Gastrocnemius medialis (tissue), 4 donors: ENCODE measurements around the gene DPYSL5.

Source experiments
- CTCF ChIP-seq, 5 experiments: fragments of 450-650 bp in 3 of 5; fragments of 200-600 bp in 2 of 5; sonication (generic) in 2 of 5; IDR thresholded peaks in 4 of 5; conservative IDR thresholded peaks in 1 of 5; 1 replicate in 4 of 5; 2 replicates in 1 of 5; pipeline ENCODE4 v1.5.1; 2016 to 2019; ENCODE audit warnings: antibody characterized with exemption in 5 of 5, mild to moderate bottlenecking in 3 of 5, moderate library complexity in 3 of 5
- POLR2A ChIP-seq, 2 donors: fragments of 450-650 bp; IDR thresholded peaks; one replicate each; pipeline ENCODE4 v1.6.1; 2017; ENCODE audit warnings: antibody characterized with exemption in 2 of 2, mild to moderate bottlenecking in 2 of 2, moderate library complexity in 2 of 2

GRCh38 chr2:26894136-26894535 is 46.2 kb downstream of the DPYSL5 start:
- no peak for TF ChIP-seq CTCF (IDR thresholded peaks at IDR 0.05 in 4 of 5, conservative IDR thresholded peaks at IDR 0.05 in 1 of 5)
- TF ChIP-seq POLR2A (IDR thresholded peaks at IDR 0.05): no peak
